GM12878 (cell line): ENCODE results near the gene METRN. TPM values are rescaled to one million over a fixed set of nuclear protein-coding genes. Genes with fewer than 3 reads are reported as not detected.

Source experiments
- BHLHE40 ChIP-seq, 2 experiments: fragments of 450-650 bp in 1 of 2; IDR thresholded peaks; 2 replicates each; pipeline ENCODE4 v1.6.1; 2011 to 2017; ENCODE audit warnings: low read depth in 2 of 2, borderline replicate concordance in 1 of 2, improper control_type of control experiment in 1 of 2, low read length in 1 of 2, mild to moderate bottlenecking in 1 of 2
- LARP7 ChIP-seq: fragments of 450-650 bp; IDR thresholded peaks from 2 replicates; pipeline ENCODE4 v1.6.1; 2017; ENCODE audit warnings: mild to moderate bottlenecking
- SIX5 ChIP-seq: IDR thresholded peaks from 2 replicates; pipeline ENCODE4 v1.6.1; 2011; ENCODE audit warnings: mild to moderate bottlenecking, low read depth, low read length, moderate library complexity; ENCODE audit not compliant: severe bottlenecking
- polyA plus RNA-seq, 11 experiments: library from polyadenylated mRNA; depleted of rRNA in 4 of 11; unstranded in 6 of 11; stranded (reverse) in 5 of 11; fragments of >200 nt; fragmentation: Nextera tagmentation in 4 of 11; fragmentation: Illumina TruSeq in 1 of 11; extraction: Ambion mirVana in 4 of 11; extraction: Trizol in 1 of 11; gene quantifications; 1 replicate in 1 of 11; 2 replicates in 10 of 11; pipeline versions ENCODE4 v1.2.1 to v1.2.3, GENCODE V29; 2011 to 2016; ENCODE audit warnings: inconsistent platforms in 2 of 11, missing spikeins in 2 of 11, low read depth in 1 of 11
- total RNA-seq, 4 experiments: library from RNA; depleted of rRNA in 3 of 4; stranded (reverse); fragments of >200 nt in 3 of 4; fragmentation: Illumina TruSeq in 1 of 4; extraction: Trizol in 1 of 4; gene quantifications; 2 replicates each; pipeline versions ENCODE4 v1.2.1 to v1.2.3, GENCODE V29; 2013 to 2021
- TF ChIP-seq, protein P1 (sequence below): fragments of 450-650 bp; formaldehyde crosslinking; IDR thresholded peaks from 2 replicates; pipeline ENCODE4 v1.4.0; 2022; ENCODE audit warnings: mild to moderate bottlenecking, moderate library complexity
- TF ChIP-seq, protein P2 (sequence below): fragments of 150-350 bp; IDR thresholded peaks from 2 replicates; pipeline ENCODE4 v1.6.1; 2016; ENCODE audit warnings: low read depth, low read length

METRN gene
- total and polyA plus RNA-seq, 10 of the 15 experiments (the other 5 are each of a cell fraction or from before 2014, with no cell fraction given): 0.11 to 12.8 (median 1.1) TPM; not detected in 1

DNA sequence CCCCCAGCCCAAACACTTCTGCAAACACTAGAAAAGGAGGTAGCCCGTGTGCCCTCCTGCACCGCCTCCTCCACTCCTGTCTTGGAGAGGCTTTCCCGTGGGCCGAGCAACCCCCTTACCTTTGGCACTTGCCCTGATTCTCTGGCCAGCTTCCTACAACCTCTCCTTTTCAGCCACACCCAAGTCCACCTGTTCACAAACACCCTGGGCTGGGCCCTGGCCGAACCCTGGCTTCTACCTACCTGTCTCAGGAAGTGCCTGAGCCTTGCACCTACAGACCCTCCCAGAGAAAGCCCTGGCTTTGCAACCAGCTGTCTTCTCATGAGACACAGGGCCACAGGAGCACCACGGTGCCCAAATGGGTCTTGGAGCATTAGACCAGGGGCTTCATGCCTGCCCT, 4.0 kb downstream of the METRN start (continued):
- TF ChIP-seq, protein P1, sequence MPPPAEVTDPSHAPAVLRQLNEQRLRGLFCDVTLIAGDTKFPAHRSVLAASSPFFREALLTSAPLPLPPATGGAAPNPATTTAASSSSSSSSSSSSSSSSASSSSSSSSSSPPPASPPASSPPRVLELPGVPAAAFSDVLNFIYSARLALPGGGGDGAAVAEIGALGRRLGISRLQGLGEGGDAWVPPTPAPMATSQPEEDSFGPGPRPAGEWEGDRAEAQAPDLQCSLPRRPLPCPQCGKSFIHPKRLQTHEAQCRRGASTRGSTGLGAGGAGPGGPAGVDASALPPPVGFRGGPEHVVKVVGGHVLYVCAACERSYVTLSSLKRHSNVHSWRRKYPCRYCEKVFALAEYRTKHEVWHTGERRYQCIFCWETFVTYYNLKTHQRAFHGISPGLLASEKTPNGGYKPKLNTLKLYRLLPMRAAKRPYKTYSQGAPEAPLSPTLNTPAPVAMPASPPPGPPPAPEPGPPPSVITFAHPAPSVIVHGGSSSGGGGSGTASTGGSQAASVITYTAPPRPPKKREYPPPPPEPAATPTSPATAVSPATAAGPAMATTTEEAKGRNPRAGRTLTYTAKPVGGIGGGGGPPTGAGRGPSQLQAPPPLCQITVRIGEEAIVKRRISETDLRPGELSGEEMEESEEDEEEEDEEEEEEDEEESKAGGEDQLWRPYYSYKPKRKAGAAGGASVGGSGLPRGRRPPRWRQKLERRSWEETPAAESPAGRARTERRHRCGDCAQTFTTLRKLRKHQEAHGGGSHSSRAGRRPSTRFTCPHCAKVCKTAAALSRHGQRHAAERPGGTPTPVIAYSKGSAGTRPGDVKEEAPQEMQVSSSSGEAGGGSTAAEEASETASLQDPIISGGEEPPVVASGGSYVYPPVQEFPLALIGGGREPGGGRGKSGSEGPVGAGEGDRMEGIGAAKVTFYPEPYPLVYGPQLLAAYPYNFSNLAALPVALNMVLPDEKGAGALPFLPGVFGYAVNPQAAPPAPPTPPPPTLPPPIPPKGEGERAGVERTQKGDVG (CRISPR knock-in tag): no peak
- TF ChIP-seq, protein P2, sequence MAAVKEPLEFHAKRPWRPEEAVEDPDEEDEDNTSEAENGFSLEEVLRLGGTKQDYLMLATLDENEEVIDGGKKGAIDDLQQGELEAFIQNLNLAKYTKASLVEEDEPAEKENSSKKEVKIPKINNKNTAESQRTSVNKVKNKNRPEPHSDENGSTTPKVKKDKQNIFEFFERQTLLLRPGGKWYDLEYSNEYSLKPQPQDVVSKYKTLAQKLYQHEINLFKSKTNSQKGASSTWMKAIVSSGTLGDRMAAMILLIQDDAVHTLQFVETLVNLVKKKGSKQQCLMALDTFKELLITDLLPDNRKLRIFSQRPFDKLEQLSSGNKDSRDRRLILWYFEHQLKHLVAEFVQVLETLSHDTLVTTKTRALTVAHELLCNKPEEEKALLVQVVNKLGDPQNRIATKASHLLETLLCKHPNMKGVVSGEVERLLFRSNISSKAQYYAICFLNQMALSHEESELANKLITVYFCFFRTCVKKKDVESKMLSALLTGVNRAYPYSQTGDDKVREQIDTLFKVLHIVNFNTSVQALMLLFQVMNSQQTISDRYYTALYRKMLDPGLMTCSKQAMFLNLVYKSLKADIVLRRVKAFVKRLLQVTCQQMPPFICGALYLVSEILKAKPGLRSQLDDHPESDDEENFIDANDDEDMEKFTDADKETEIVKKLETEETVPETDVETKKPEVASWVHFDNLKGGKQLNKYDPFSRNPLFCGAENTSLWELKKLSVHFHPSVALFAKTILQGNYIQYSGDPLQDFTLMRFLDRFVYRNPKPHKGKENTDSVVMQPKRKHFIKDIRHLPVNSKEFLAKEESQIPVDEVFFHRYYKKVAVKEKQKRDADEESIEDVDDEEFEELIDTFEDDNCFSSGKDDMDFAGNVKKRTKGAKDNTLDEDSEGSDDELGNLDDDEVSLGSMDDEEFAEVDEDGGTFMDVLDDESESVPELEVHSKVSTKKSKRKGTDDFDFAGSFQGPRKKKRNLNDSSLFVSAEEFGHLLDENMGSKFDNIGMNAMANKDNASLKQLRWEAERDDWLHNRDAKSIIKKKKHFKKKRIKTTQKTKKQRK: no peak
- no peak for TF ChIP-seq LARP7
- no peak for TF ChIP-seq SIX5
- TF ChIP-seq BHLHE40 (IDR thresholded peaks at IDR 0.05; ENCODE audit: borderline replicate concordance in 1 of 2, low read depth in 2 of 2, low read length in 1 of 2): no peak
